HG03060 (cell line): ENCODE results near the gene RASA2.
"Not testable (repeated sequence)": the region's sequence is repeated elsewhere in the genome, so short reads cannot be mapped to it uniquely, and the experiment has no call there.

Experiments
- ATAC-seq: cut with Tn5 transposase; IDR thresholded peaks from one replicate; pipeline ENCODE4 v1.9.1; 2021; ENCODE audit warnings: low read depth, moderate number of reproducible peaks; ENCODE audit not compliant: unreplicated experiment

Gene RASA2

GRCh38 chr3:141570068-141570467 lies 83.2 kb downstream of the RASA2 start:
- no peak for ATAC-seq

GRCh38 chr3:141575879-141576743 lies 89.3 kb downstream of the RASA2 start:
- ATAC-seq: no peak

- no peak for ATAC-seq
Observed at GRCh38 chr3:141576744-141577052, 89.9 kb downstream of the RASA2 start.

GRCh38 chr3:141578202-141578973 lies 91.6 kb downstream of the RASA2 start:
- no peak for ATAC-seq

- ATAC-seq: no peak
Observed at GRCh38 chr3:141594357-141594756, 107.5 kb downstream of the RASA2 start.

GRCh38 chr3:141597931-141598330 lies 111.1 kb downstream of the RASA2 start:
- no peak for ATAC-seq

GRCh38 chr3:141600331-141600730 lies 113.5 kb downstream of the RASA2 start:
- no peak for ATAC-seq

GRCh38 chr3:141602706-141603105 lies 115.9 kb downstream of the RASA2 start:
- no peak for ATAC-seq

- no peak for ATAC-seq
Observed at GRCh38 chr3:141603473-141604035, 116.7 kb downstream of the RASA2 start.

- no peak for ATAC-seq
Observed at GRCh38 chr3:141605883-141606282, 119.1 kb downstream of the RASA2 start.

- ATAC-seq: no peak
Observed at GRCh38 chr3:141608438-141608837, 121.6 kb downstream of the RASA2 start.

GRCh38 chr3:141610939-141611338 lies 124.1 kb downstream of the RASA2 start:
- ATAC-seq: no peak

- no peak for ATAC-seq
Observed at GRCh38 chr3:141618103-141618910, 131.5 kb downstream of the RASA2 start.

GRCh38 chr3:141618938-141619337 lies 132.1 kb downstream of the RASA2 start:
- no peak for ATAC-seq

GRCh38 chr3:141619450-141619849 lies 132.6 kb downstream of the RASA2 start:
- no peak for ATAC-seq

GRCh38 chr3:141623691-141624090 lies 136.9 kb downstream of the RASA2 start:
- no peak for ATAC-seq

- ATAC-seq: no peak
Observed at GRCh38 chr3:141625506-141625905, 138.7 kb downstream of the RASA2 start.

- not testable (repeated sequence) for ATAC-seq
Observed at GRCh38 chr3:141628334-141628733, 141.5 kb downstream of the RASA2 start.

GRCh38 chr3:141628868-141629441 lies 142.1 kb downstream of the RASA2 start:
- not testable (repeated sequence) for ATAC-seq

- ATAC-seq: no peak
Observed at GRCh38 chr3:141629976-141630375, 143.1 kb downstream of the RASA2 start.
